ENCODE results near the gene STAC3. TPM values are rescaled to one million over a fixed set of nuclear protein-coding genes. Genes with fewer than 3 reads are reported as not detected.
"Not testable (repeated sequence)": the region's sequence is repeated elsewhere in the genome, so short reads cannot be mapped to it uniquely, and the experiment has no call there.

STAC3 gene
- polyA plus RNA-seq: 1 to 10 TPM in 2 of 3 donors, under 1 TPM in 1; 0.72 to 4.5 (median 1.8) TPM

GRCh38 chr12:57250956-57251355 is at the start of gene STAC3:
Gene STAC3, minus strand, starts transcription at chr12:57251187. Its CDS starts 1,551 bp downstream, at chr12:57249636.
- 65 to 72% (median 71%) methylated on average over 7 of the region's 7 CpGs for WGBS, 3 donors
- no peak within 1 kb of the TSS for H3K27ac ChIP-seq (ENCODE audit: low read depth, low read length)

GRCh38 chr12:57299514-57300016 is 48.6 kb upstream of the STAC3 start:
- WGBS, 3 donors: 53 to 76% (median 62%) methylated on average over 1 of the region's 1 CpG
- H3K27ac ChIP-seq (ENCODE audit: low read depth, low read length): no peak overlapping the region

GRCh38 chr12:57296291-57296690 is 45.3 kb upstream of the STAC3 start:
- 87 to 97% (median 94%) methylated on average over 4 of the region's 4 CpGs for WGBS, 3 donors
- no peak overlapping the region for H3K27ac ChIP-seq (ENCODE audit: low read depth, low read length)

GRCh38 chr12:57282073-57282472 is 31.1 kb upstream of the STAC3 start:
- WGBS, 3 donors: 90 to 92% (median 91%) methylated on average over 12 of the region's 12 CpGs

GRCh38 chr12:57280211-57281062 is 29.4 kb upstream of the STAC3 start:
- no peak overlapping the region for H3K27ac ChIP-seq (ENCODE audit: low read depth, low read length)
- WGBS, 3 donors: 71 to 82% (median 73%) methylated on average over 9 of the region's 9 CpGs

More at GRCh38 chr12:57282073-57282472, 31.1 kb upstream of the STAC3 start:
- H3K27ac ChIP-seq (ENCODE audit: low read depth, low read length): not testable (repeated sequence)

- 92 to 96% (median 94%) methylated on average over 15 of the region's 15 CpGs for WGBS, 3 donors
- no peak overlapping the region for H3K27ac ChIP-seq (ENCODE audit: low read depth, low read length)
These were observed 27.7 kb upstream of the STAC3 start for GRCh38 chr12:57278465-57279381.

GRCh38 chr12:57276935-57277563 is 26.1 kb upstream of the STAC3 start:
- H3K27ac ChIP-seq (ENCODE audit: low read depth, low read length): no peak overlapping the region
- 37 to 76% (median 75%) methylated on average over 4 of the region's 4 CpGs for WGBS, 3 donors

- not testable (repeated sequence) for H3K27ac ChIP-seq (ENCODE audit: low read depth, low read length)
- WGBS, 3 donors: 94 to 98% (median 97%) methylated on average over 6 of the region's 6 CpGs
These were observed 25.2 kb upstream of the STAC3 start for GRCh38 chr12:57276233-57276632.

GRCh38 chr12:57273516-57273915 is 22.5 kb upstream of the STAC3 start:
- no peak overlapping the region for H3K27ac ChIP-seq (ENCODE audit: low read depth, low read length)

- no peak overlapping the region for H3K27ac ChIP-seq (ENCODE audit: low read depth, low read length)
- WGBS, 3 donors: 57 to 76% (median 74%) methylated on average over 7 of the region's 7 CpGs
These were observed 21.6 kb upstream of the STAC3 start for GRCh38 chr12:57272337-57273151.

- no peak overlapping the region for H3K27ac ChIP-seq (ENCODE audit: low read depth, low read length)
- WGBS, 3 donors: 83 to 92% (median 86%) methylated on average over 1 of the region's 1 CpG
These were observed 20.0 kb upstream of the STAC3 start for GRCh38 chr12:57270966-57271470.

- WGBS, 3 donors: 67 to 93% (median 72%) methylated on average over 7 of the region's 7 CpGs
These were observed 17.3 kb upstream of the STAC3 start for GRCh38 chr12:57268264-57268663.

GRCh38 chr12:57266681-57267080 is 15.7 kb upstream of the STAC3 start:
- H3K27ac ChIP-seq (ENCODE audit: low read depth, low read length): no peak overlapping the region

More at GRCh38 chr12:57268264-57268663, 17.3 kb upstream of the STAC3 start:
- H3K27ac ChIP-seq (ENCODE audit: low read depth, low read length): no peak overlapping the region

- H3K27ac ChIP-seq (ENCODE audit: low read depth, low read length): no peak overlapping the region
- WGBS, 3 donors: 90 to 94% (median 93%) methylated on average over 2 of the region's 2 CpGs
These were observed 12.1 kb upstream of the STAC3 start for GRCh38 chr12:57263096-57263495.

GRCh38 chr12:57262126-57262822 is 11.3 kb upstream of the STAC3 start:
- no peak overlapping the region for H3K27ac ChIP-seq (ENCODE audit: low read depth, low read length)
- 87 to 93% (median 89%) methylated on average over 3 of the region's 3 CpGs for WGBS, 3 donors

GRCh38 chr12:57261428-57261865 is 10.5 kb upstream of the STAC3 start:
- 54 to 72% (median 60%) methylated on average over 2 of the region's 2 CpGs for WGBS, 3 donors
- no peak overlapping the region for H3K27ac ChIP-seq (ENCODE audit: low read depth, low read length)

- no peak overlapping the region for H3K27ac ChIP-seq (ENCODE audit: low read depth, low read length)
- WGBS, 3 donors: 86 to 89% (median 88%) methylated on average over 4 of the region's 4 CpGs
These were observed 9.4 kb upstream of the STAC3 start for GRCh38 chr12:57260366-57260765.
